C4-2B (cell line): ENCODE measurements around the gene RABGGTA.
"Not testable (repeated sequence)": the region's sequence is repeated elsewhere in the genome, so short reads cannot be mapped to it uniquely, and the experiment has no call there.

Experiments used
- H3K27ac ChIP-seq: fragments of 450-650 bp; 2 replicates; pipeline ENCODE4 v1.5.1; 2017
- ZFX ChIP-seq: fragments of 450-650 bp; IDR thresholded peaks from 2 replicates; pipeline ENCODE4 v1.6.1; 2017
- TF ChIP-seq, protein P1 (sequence below): fragments of 450-650 bp; conservative IDR thresholded peaks from 2 replicates; pipeline ENCODE4 v1.5.1; 2017; ENCODE audit warnings: mild to moderate bottlenecking

Gene RABGGTA

GRCh38 chr14:24250354-24250753 lies 21.0 kb downstream of the RABGGTA start:
- no peak for TF ChIP-seq ZFX
- TF ChIP-seq, protein P1, sequence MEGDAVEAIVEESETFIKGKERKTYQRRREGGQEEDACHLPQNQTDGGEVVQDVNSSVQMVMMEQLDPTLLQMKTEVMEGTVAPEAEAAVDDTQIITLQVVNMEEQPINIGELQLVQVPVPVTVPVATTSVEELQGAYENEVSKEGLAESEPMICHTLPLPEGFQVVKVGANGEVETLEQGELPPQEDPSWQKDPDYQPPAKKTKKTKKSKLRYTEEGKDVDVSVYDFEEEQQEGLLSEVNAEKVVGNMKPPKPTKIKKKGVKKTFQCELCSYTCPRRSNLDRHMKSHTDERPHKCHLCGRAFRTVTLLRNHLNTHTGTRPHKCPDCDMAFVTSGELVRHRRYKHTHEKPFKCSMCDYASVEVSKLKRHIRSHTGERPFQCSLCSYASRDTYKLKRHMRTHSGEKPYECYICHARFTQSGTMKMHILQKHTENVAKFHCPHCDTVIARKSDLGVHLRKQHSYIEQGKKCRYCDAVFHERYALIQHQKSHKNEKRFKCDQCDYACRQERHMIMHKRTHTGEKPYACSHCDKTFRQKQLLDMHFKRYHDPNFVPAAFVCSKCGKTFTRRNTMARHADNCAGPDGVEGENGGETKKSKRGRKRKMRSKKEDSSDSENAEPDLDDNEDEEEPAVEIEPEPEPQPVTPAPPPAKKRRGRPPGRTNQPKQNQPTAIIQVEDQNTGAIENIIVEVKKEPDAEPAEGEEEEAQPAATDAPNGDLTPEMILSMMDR: no peak
- H3K27ac ChIP-seq: no peak overlapping the region

DNA sequence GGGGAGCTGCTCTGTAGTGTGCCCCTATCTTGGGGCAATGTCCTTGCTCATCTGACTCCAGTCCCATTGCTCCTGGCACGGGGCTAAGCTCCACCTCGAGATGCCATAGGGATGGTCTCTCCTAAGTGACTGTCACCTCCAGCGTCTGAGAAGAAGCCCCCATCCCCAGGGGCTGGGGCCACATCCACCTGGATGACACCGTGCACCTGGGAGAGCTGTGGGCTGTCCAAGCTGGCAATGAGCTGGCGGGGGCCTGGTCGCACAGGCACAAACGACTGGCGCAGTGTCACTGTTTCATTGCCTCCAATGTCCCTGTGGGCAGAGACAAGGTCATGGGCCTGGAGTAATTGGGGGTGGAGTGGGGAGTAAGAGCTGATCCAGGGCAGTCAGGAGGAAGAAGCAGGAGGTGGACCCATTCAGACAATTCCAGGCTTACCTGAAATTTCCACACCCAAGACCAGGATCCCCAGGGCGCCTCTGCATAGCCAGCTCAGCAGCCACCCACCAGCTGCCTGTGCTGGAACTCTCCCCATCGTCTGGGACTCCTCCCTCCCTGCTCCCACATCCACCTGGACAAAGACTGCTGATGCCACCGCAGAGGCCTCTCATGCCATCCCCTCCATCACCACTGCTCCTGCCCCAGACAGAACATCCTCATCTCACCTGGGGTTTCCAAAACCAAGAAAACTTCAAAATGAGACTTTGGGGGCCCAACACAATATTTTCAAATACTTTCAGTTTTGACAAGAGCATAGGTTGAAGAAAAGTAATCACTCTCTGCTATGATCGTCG lies 22.0 kb downstream of the RABGGTA start:
- TF ChIP-seq, protein P1: no peak
- TF ChIP-seq ZFX: no peak
- H3K27ac ChIP-seq: no peak overlapping the region

DNA sequence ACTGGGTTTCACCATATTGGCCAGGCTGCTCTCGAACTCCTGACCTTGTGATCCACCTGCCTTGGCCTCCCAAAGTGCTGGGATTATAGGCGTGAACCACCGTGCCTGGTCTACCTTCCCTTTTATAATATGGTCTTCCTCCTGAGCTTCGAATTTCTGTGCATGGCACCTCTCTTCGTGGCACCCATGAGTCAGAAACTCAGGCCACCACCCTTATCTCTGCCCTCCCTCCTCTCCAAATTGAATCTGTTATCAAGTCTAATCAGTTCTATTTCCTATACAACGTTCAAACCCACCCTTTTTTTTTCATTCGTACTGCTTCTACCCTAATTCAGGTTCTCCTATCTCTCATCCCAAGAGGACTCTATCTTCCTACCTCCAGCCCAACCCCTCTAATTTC lies 24.0 kb downstream of the RABGGTA start:
- no peak overlapping the region for H3K27ac ChIP-seq
- TF ChIP-seq, protein P1: no peak
- no peak for TF ChIP-seq ZFX

DNA sequence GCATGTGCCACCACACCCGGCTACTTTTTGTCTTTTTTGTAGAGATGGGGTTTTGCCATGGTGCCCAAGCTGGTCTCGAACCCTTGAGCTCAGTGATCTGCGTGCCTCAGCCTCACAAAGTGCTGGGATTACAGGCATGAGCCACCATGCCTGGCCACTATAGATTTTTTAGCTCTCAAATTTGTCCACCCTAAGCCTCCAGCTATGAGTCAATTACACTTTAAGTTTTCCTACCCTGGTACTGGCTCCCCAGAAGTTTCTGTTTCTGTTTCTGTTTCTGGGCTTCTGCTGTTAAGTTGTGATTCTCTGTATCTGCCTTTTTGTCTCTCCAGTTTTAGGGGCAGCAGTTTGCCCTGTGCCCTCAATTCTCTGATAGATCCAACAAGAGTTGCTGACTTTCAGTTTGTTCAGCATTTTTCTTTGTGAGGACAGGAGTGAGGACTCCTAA lies 24.6 kb downstream of the RABGGTA start:
- H3K27ac ChIP-seq: no peak overlapping the region
- no peak for TF ChIP-seq ZFX
- TF ChIP-seq, protein P1: no peak

- H3K27ac ChIP-seq: not testable (repeated sequence)
These were observed 26.0 kb downstream of the RABGGTA start for GRCh38 chr14:24245350-24245749.

DNA sequence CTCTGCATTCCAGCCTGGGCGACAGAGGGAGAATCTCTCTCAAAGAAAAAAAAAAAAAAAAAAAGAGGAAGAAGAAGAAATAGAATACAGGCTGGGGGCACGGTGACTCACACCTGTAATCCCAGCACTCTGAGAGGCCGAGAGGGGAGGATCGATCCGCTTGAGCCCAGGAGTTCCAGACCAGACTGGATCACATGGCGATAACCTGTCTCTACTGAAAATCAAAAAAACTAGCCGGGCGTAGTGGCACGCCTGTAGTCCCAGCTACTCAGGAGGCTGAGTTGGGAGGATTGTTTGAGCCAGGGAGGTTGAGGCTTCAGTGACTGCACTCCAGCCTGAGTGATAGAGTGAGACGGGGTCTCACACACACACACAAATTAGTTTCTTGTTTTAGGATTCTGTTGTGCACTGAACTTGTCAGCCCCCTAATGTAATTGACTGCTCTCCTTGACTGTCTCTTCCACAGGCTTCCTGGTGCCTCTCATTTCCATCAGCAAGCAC lies 28.0 kb downstream of the RABGGTA start:
- H3K27ac ChIP-seq: peak overlapping the region; percentile 79
- TF ChIP-seq ZFX: no peak
- TF ChIP-seq, protein P1: no peak

DNA sequence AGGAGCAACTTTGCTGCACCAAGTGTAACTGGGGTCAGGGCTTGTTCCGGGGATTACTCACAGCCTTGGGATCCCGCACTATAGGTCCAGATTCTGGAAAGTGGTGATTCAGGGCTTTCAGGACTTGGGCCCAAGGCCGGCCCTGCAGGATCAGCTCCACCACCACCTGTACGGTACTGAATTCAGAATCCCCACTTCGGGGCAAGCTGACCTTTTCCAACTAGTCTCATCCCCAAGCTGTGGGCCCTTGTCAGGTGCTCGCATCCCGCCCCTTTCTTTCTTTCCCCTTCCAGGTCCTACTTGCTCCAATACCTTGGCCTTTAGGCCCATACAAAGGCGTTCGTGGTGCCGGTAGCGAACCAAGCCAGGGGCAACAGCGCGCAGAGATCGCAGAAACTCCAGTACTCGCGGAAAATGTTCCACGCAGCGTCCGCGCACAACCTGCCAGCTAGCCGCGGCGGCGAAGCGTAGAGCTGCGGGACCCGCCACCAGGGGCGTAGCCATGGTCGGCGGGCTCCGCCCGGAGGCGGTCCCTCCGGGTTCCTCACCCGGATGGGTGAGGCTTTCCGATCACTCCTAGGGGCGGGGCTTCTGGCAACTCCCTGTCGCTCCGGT lies 29.5 kb downstream of the RABGGTA start:
- peak overlapping the region; percentile 79 for H3K27ac ChIP-seq
- no peak for TF ChIP-seq ZFX
- TF ChIP-seq, protein P1: no peak
